ENCODE data around the gene TMEM106C. TPM values are rescaled to one million over a fixed set of nuclear protein-coding genes. Genes with fewer than 3 reads are reported as not detected.
"Not testable (repeated sequence)": the region's sequence is repeated elsewhere in the genome, so short reads cannot be mapped to it uniquely, and the experiment has no call there.

The TMEM106C gene
- total and polyA plus RNA-seq, 2 of the 4 experiments (the other 2 are of a cell fraction), result 72.1 to 74.6 TPM

GRCh38 chr12:47955059-47955458, 8.3 kb upstream of the TMEM106C start:
- no peak overlapping the region for H3K18ac ChIP-seq (ENCODE audit: low read depth, low read length)
- H3K9me1 ChIP-seq (ENCODE audit: insufficient read depth, low read length), result no peaks in the 10 kb centered on the region; the same call in 1 of the 2 replicates
- no peak overlapping the region for H4K91ac ChIP-seq (ENCODE audit: insufficient read depth, low read depth, low read length)
- H3K56ac ChIP-seq (ENCODE audit: extremely low read depth, insufficient read depth, low read length), result no peak overlapping the region
- no peak overlapping the region for H2AK9ac ChIP-seq (replicated peaks; ENCODE audit: low read depth, low read length, poor library complexity)
- no peaks in the 10 kb centered on the region for H4K20me1 ChIP-seq (ENCODE audit: insufficient read depth, low read length)
- dilution Hi-C loops (cut with HindIII; ENCODE audit: low sequenced_read_pairs, unreplicated experiment) (no loop called here), in situ Hi-C loops (cut with MboI; ENCODE audit: low sequenced_read_pairs) (no loop called here), intact Hi-C loops (cut with micrococcal nuclease) (no loop called here)
- H3K4ac ChIP-seq (ENCODE audit: low read depth, low read length), result no peak overlapping the region
- no TSS peak for BruUV-seq (replicated peaks)
- TF ChIP-seq MAFK (IDR thresholded peaks at IDR 0.05; ENCODE audit: low read depth, low read length) (no peak), ELK1 (IDR thresholded peaks at IDR 0.05; ENCODE audit: borderline replicate concordance, low read depth, low read length) (no peak), MAZ (IDR thresholded peaks at IDR 0.05; ENCODE audit: borderline replicate concordance, low read depth, low read length) (no peak)
- DNase-seq (no peak), ATAC-seq (ENCODE audit: low read depth) (no peak)
- ChIA-PET CTCF (no interaction called here), POLR2A (ENCODE audit: unreplicated experiment) (no interaction called here)
- no peak overlapping the region for H3K4me3 ChIP-seq (ENCODE audit: insufficient read depth, low read depth, low read length)
- no peak overlapping the region for H3K14ac ChIP-seq (replicated peaks; ENCODE audit: low read depth, low read length)
- no peak overlapping the region for H3K9ac ChIP-seq (ENCODE audit: low read depth, low read length)
- no peak overlapping the region for H4K8ac ChIP-seq (ENCODE audit: low read depth in 2 of 2, low read length in 2 of 2)
- no peak overlapping the region for H2BK15ac ChIP-seq (ENCODE audit: low read depth, low read length)
- no peak overlapping the region for H2AFZ ChIP-seq (replicated peaks; ENCODE audit: low read length, poor library complexity)
- H2AK5ac ChIP-seq (ENCODE audit: low read depth, low read length), result no peak overlapping the region
- H2BK120ac ChIP-seq (ENCODE audit: low read depth, low read length), result no peak overlapping the region
- H4K5ac ChIP-seq (ENCODE audit: low read depth, low read length), result no peak overlapping the region
- H3K27ac ChIP-seq (ENCODE audit: insufficient read depth, low read length), result no peak overlapping the region
- peaks cover 29% of the 10 kb centered on the region for H3K27me3 ChIP-seq (ENCODE audit: control insufficient read depth, insufficient read depth, low read length)
- H3K36me3 ChIP-seq (ENCODE audit: control insufficient read depth, insufficient read depth, low read length), result no peaks in the 10 kb centered on the region
- H2BK20ac ChIP-seq (ENCODE audit: low read depth, low read length), result no peak overlapping the region
- H3K4me2 ChIP-seq (ENCODE audit: low read depth, low read length), result no peak overlapping the region
- no peaks in the 10 kb centered on the region for H3K79me1 ChIP-seq (ENCODE audit: low read depth in 1 of 2, low read length in 2 of 2)
- no CpG with 5 or more reads among the region's 3 CpGs for WGBS, 2 experiments (ENCODE audit: extremely low coverage in 2 of 2, insufficient read length in 1 of 2)
- H2BK5ac ChIP-seq (ENCODE audit: low read depth, low read length, poor library complexity, severe bottlenecking), result no peak overlapping the region
- H3K23ac ChIP-seq (ENCODE audit: low read depth, low read length), result no peak overlapping the region
- peaks cover 9% of the 10 kb centered on the region; the same call in 1 of the 2 replicates for H3K9me3 ChIP-seq (ENCODE audit: control insufficient read depth, insufficient read depth, low read length)
- H3K4me1 ChIP-seq (ENCODE audit: control insufficient read depth, insufficient read depth, low read length), result no peaks in the 10 kb centered on the region

GRCh38 chr12:47957671-47958070, 5.7 kb upstream of the TMEM106C start:
- H3K4me1 ChIP-seq (ENCODE audit: control insufficient read depth, insufficient read depth, low read length); H3K56ac ChIP-seq (ENCODE audit: extremely low read depth, insufficient read depth, low read length); H2BK15ac ChIP-seq (ENCODE audit: low read depth, low read length); CTCF ChIA-PET; intact Hi-C loops (cut with micrococcal nuclease); POLR2A ChIA-PET (ENCODE audit: unreplicated experiment); H3K4ac ChIP-seq (ENCODE audit: low read depth, low read length); H3K4me3 ChIP-seq (ENCODE audit: insufficient read depth, low read depth, low read length); H2AFZ ChIP-seq (replicated peaks; ENCODE audit: low read length, poor library complexity); H3K36me3 ChIP-seq (ENCODE audit: control insufficient read depth, insufficient read depth, low read length); DNase-seq; H2AK5ac ChIP-seq (ENCODE audit: low read depth, low read length); H3K18ac ChIP-seq (ENCODE audit: low read depth, low read length); H3K23ac ChIP-seq (ENCODE audit: low read depth, low read length); H4K20me1 ChIP-seq (ENCODE audit: insufficient read depth, low read length); H2BK20ac ChIP-seq (ENCODE audit: low read depth, low read length); H2BK5ac ChIP-seq (ENCODE audit: low read depth, low read length, poor library complexity, severe bottlenecking); H3K27ac ChIP-seq (ENCODE audit: insufficient read depth, low read length); H2BK120ac ChIP-seq (ENCODE audit: low read depth, low read length); dilution Hi-C loops (cut with HindIII; ENCODE audit: low sequenced_read_pairs, unreplicated experiment); H3K9ac ChIP-seq (ENCODE audit: low read depth, low read length); H2AK9ac ChIP-seq (replicated peaks; ENCODE audit: low read depth, low read length, poor library complexity); H3K79me1 ChIP-seq (ENCODE audit: low read depth in 1 of 2, low read length in 2 of 2); ATAC-seq (ENCODE audit: low read depth); H4K5ac ChIP-seq (ENCODE audit: low read depth, low read length); H3K4me2 ChIP-seq (ENCODE audit: low read depth, low read length); in situ Hi-C loops (cut with MboI; ENCODE audit: low sequenced_read_pairs); H3K9me1 ChIP-seq (ENCODE audit: insufficient read depth, low read length); H3K9me3 ChIP-seq (ENCODE audit: control insufficient read depth, insufficient read depth, low read length); BruUV-seq (replicated peaks); H4K91ac ChIP-seq (ENCODE audit: insufficient read depth, low read depth, low read length); H3K14ac ChIP-seq (replicated peaks; ENCODE audit: low read depth, low read length); H4K8ac ChIP-seq (ENCODE audit: low read depth in 2 of 2, low read length in 2 of 2): not testable (repeated sequence)
- H3K27me3 ChIP-seq (ENCODE audit: control insufficient read depth, insufficient read depth, low read length), result peaks cover 24% of the 10 kb centered on the region
- WGBS, 2 experiments (ENCODE audit: extremely low coverage in 2 of 2, insufficient read length in 1 of 2), result no CpG with 5 or more reads among the region's 1 CpG

Data from IMR-90 (cell line).